GM12801 (cell line): ENCODE measurements around the gene HTR1D.

ENCODE experiments used
- CTCF ChIP-seq: IDR thresholded peaks from one replicate; pipeline ENCODE4 v1.5.1; 2011; ENCODE audit warnings: control low read depth; ENCODE audit not compliant: insufficient read length; ENCODE audit errors: extremely low read depth

Gene HTR1D

GRCh38 chr1:23222742-23223141 lies 5.4 kb upstream of the HTR1D start:
- TF ChIP-seq CTCF = no peak

DNA sequence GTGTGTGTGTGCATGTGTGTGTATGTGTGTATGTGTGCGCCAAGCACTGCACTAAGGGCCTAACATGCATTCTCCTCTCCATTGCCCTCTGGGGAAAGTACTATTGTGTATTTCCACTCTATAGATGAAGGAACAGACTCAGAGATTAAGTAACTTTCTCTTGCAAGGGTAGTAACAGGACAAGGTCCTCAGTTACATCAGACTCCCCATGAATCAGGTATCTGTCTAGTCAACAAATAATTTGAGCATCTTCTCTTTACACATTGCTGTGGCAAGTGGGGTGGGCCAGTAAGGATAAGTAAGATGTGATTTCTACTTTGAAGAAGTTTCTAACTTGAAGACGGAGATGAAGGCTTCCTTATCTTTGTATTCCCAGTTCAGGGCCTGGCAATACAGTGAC lies 5.0 kb upstream of the HTR1D start:
- TF ChIP-seq CTCF = no peak

- no peak for TF ChIP-seq CTCF
Measured at GRCh38 chr1:23221107-23221506, 3.8 kb upstream of the HTR1D start.

DNA sequence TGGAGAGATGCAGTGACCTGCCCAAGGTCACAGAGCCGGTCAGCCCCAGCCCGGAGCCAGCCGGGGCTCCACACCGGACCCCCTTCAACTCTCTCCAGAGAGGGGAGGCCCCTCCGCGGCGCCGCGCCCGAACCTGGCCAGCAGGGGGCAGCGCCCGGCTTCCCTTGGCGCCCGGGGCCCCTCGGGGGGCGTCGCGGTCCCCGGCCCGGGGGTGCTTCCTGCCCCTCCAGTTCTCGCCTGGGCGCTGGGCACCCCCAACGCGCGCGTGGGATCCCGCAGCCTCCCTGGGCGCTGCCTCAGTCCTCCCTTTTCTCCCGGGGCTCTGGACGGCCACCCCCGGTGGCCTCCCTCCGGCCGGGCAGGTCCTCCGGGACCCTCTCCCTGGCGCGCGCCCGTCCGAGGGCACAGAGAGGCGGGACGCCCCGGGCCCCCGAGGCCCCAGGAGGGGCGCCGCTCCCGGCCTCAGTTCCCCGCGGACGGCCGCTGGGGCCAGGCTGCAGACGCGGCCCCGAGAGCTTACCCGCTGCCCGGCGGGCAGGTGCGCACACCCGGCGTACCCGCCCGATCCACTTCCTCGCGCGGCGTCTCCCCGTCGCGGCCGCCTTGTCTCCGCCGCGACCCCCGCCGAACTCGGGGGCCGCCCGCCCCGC lies 406 bp downstream of the HTR1D start:
- TF ChIP-seq CTCF = no peak

- no peak for TF ChIP-seq CTCF
Measured at GRCh38 chr1:23215751-23216449, 1.4 kb downstream of the HTR1D start.

GRCh38 chr1:23215291-23215690 lies 2.0 kb downstream of the HTR1D start:
- TF ChIP-seq CTCF = no peak

DNA sequence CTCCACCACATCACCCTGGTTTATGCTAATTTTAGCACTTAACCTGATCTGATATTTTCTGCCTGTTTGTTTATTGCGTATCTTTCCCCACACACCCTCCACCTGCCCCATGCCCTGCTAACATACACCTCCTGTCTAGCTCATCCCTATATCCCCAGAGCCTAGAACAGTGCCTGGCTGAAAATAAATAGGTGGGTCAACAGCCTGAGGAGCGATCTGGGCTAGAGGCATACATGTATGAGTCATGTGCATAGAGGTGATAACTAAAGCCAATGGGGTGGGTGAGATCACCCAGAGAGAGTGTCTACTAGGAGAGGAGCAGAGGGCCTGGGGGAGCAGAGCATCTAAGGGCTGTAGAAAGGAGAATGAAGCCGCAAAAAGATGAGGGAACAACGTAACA lies 2.7 kb downstream of the HTR1D start:
- no peak for TF ChIP-seq CTCF

- TF ChIP-seq CTCF = no peak
Measured at GRCh38 chr1:23211955-23212354, 5.3 kb downstream of the HTR1D start.
